GM19452 (cell line): ENCODE results near the gene PSPN.

Source experiments
- ATAC-seq: cut with Tn5 transposase; IDR thresholded peaks from one replicate; pipeline ENCODE4 v1.9.1; 2021; ENCODE audit not compliant: unreplicated experiment

The PSPN gene, protein sequence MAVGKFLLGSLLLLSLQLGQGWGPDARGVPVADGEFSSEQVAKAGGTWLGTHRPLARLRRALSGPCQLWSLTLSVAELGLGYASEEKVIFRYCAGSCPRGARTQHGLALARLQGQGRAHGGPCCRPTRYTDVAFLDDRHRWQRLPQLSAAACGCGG

DNA sequence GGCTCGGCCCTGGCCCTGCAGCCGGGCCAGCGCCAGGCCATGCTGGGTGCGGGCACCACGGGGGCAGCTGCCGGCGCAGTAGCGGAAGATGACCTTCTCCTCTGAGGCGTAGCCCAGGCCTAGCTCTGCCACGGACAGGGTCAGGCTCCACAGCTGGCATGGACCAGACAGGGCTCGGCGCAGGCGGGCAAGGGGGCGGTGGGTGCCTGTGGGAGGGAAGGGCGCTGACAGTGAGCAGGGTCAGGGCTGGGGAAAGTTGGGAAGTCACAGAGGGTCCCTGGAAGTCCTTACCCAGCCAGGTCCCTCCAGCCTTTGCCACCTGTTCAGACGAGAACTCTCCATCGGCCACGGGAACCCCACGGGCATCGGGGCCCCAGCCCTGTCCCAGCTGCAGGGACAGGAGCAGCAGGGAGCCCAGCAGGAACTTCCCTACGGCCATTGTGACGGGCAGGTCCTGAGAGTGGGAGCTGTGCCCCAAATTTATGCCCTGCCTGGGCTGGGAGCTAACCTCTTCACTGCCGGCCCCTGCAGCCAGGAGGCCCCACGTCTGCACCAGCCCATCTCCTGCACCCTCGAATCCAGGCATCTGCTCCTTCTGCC lies at the start of gene PSPN:
Gene PSPN (minus strand): TSS at position 523 of the 600 bp plus-strand sequence. CDS start 84 bp downstream, at position 439.
- no peak for ATAC-seq

DNA sequence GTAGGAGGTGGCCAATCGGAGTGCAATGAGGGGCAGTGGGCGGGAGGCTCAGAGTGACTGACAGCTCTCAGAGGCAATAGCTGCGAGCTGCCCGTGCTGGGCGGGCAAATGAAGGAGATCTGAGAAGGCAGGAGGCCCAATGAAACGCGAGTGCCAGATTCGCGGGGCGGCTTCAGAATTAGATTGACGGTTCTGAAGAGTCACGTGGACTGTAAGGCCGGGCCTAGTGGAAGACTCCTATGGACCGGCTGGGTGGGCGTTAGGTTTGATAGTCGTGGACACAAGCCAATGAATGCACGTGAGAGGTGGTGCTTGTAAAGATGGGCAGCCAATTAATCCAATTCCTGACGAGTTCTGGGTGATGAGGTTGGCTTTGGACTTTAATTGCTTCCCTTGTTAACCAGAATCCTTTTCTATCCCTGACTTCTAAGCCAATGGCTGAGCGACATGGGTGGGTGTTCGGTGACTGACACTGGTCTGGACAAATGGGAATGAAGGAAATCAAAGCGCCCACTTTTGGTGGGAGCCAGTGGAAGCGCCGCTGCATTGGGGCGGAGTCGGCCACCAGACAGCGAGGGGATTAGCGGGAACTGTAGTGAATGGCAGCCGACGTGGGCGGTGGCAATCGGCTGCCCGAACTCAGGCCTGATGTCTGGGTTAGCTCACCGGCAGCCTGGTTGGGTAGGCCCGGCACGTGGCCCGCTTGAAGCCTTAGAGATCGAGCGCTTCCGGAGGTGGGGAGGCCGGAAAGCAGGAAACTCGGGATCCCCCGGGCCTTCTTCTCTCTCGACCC lies 49.4 kb upstream of the PSPN start:
- peak; percentile 86 for ATAC-seq

DNA sequence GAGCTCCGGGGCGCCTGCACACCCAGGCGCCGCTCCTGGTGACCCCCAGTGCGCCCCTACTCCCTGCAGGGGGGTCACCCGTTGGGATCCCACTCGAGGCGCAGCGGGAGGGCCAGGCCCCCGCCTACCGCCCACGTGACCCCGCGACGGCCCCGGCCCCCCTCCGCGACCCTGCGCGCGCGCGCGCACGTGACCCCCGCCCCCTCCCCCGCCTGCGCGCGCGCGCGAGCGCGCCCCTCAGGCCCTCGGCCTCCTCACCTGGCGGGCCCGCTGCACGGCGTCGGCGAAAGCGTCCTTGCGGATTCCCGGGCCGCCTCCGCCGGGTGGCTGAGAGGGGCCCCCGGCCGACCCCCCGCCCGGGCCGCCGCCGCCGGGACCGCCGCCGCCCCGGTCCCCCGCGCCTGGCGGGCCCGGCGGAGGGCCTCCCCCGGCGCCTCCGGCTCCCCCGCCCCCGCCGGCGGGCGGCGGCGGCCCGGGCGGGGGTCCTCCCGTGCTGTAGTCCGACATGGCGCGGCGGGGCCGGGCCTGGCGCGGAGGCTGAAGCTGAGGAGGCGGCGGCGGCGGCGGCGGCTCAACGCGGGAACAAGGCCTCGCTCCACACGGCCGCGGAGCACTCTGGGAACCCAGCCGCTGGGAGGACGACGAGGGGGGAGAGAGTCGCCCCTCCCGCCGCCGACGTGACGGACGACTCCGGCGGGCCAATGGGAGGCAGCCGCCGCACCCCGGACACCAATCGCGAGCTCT lies 48.6 kb upstream of the PSPN start, which contains the start of gene KHSRP:
Gene KHSRP (minus strand): TSS at position 617 of the 744 bp plus-strand sequence. CDS start 110 bp downstream, at position 507.
- ATAC-seq, result no peak

DNA sequence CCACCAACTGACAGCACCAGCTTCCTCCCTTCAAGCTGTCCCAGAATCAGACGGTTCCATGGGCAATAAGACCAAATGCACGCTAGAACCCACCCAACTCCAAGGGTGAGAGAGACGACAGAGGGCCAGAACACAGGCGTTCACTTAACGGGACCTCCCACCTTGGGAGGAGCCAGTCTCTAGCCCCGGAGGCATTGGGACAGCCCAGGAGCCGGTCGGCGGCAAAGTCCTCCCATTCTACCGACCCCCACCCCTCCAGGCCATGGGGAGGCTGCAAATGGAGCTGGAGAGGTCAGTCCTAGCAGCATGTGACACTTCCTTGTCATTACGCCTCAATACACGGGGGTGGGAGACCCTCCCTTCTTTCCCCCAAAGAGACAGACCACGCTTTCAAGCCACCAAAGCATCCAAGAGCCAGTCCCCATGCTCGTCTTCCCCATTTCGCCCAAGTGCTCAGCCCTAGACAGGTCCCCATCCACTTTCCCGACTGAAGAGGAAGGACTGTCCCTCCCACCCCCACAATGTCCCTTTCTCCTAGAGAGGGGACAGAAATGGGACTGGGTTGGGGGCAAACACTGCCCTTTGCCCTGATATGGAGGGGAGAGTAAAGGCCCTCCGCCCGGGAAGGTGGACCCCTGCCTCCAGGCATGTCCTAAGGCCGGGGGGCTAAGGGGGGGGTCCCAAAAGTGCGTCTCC lies 47.9 kb upstream of the PSPN start:
- ATAC-seq, result no peak

DNA sequence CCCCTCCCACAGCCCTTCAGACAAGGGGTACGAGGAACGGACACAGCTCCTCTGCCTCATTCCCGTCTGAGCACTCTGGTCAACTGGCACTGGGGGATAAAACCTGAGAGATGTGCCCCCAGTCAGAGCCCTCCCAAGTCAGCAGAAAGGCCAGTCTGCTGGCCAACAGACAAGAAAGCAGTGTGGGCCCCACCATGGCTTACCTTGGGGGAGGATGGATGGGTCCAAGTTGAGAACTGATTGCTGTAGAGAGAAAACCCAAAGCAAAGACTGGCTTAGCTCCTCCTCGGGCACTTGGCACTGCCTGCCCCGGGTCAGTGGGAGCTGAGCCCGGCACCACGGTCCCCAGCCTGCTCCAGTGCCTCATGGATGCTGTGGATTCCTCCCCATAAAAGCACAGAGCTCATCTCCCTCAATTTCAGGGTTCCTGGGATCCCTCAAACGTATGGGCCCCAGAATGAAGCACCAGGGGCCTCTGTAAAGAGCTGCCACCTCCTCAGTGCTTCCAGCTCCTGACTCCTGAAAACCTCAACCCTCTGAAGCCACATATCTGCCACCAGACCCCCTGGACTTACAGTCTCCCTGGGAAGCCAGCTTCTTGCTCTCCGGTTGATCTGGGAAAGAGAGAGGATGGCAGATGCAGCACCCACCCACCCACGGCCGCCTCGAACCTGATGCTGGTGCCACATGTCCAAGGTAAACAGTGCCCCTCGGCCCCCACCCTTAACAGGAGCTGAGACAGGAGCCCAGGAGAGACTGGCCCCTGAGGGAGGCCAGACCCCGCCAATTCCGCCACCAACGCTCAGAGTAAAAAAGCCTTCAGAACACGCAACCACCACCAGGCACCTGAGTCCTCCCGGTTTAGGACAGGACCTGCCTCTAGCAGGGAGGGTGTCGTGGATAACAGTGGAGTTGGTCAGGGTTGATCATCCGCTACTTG lies 45.6 kb upstream of the PSPN start:
- no peak for ATAC-seq

DNA sequence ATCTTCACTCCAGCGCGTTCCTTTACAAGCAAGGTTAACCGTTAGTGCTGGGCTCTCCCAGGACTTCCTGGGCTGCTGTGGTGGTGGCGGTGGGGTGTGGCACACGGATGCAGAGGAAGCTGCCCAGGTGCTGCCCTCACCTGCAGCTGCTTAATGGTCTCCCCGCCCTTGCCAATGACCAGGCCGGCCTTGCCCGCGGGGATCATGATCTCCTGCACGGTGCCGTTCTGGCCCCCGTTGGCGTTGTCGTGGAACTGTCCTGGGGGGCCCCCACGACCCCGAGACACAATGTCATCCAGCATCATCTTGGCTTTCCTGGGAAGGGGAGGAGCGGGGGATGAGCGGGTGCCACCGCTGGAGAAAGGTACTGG lies 42.8 kb upstream of the PSPN start:
- no peak for ATAC-seq

DNA sequence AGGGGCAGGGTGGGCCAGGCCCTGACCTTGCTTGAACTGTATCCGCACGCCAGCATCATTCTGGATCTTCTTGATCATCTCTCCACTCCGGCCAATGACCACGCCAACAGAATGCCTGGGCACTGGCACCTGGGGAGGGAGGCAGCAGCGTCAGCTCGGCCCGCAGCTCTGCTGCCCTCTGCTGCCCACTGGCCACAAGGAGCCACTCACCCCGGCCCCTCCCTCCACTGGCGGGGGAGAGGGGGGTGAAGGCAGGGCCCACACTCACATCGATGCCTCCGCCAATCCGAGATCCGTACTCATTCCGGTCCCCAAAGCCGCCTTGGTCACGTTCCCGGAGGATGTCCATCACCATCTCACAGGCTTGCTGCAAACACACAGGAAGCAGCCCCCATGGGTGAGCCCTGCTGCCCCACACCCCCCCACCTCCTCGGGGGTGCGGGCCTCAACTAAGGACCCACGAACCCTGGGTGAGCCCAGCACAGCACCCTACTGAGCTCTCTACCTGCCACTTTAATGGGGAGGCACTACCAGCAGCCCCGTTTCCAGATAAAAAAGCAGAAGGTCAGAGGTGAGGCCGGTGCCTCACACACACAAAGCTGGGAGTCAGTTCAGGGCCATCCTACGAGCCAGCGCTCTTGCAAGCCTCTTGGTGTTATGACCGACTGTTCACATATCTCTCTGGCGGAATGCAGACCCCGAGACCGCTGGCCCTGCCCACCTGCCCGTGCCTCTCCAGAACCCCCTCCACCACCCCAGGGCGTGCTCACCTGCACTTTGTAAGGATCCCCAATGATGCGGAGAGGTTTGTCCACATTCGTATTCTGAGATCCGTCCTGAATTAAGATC lies 42.2 kb upstream of the PSPN start:
- no peak for ATAC-seq

DNA sequence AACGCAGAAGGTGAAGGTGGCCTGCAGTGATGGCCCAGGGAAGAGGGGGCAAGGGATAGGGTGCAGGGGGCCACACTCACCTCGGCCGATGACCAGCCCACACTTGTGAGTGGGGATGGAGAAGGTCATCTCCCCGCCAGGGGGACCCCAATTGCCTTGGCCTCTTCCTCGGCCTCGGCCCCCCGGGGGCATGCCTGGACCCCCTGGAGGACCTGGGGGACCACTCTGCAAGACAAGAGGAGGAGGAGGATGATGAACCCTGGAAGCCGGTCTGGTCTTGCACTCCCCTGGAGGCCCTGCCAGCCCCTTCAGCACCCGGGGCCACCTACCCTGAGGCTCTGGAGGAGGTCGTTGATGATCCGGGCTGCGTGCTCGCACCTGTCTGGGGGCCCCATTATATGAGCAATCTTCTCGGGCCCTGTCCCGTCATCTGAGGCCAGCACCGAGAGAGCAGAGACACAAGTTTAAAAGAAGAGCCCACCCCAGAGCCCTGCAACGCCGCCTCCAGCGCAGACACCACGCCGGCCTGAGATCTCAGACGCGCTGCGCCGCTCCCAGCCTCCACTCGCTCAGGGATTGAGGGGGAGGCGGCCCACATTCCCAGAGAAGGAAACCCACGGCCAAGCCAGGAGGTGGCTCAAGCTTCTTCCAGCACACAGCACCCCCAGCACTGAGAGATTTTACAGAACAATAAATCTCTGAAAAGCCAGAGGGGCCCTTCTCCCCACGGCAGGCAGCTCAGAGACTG lies 41.1 kb upstream of the PSPN start:
- no peak for ATAC-seq

DNA sequence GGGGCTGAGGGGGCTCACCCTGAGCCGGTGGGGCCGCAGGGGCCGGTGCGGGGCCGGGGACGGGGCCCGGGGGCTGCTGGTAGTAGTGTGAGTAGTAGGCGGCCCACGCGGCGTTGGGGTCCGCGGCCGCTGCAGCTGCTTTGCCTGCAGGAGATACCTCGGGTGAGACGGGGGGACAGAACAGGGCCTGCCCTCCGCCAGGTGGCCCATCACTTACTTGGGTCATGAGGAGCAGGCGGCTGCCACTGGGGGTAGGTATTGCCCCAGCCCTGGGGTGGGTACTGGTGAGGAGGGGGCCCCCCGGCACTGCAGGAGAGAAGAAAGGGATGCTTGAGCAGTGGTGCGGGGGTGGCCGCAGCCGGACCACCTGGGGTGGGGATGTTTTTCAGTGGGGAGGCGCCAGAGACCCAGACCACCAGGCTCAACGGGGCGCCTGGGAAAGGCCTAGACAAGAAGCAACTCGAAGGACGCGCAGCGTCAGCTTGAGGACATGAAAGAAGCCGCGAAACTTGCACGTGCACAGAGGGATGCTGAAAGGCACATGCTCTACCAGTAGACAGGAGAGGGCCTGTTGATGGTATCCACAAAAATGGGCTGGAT lies 40.0 kb upstream of the PSPN start:
- no peak for ATAC-seq

DNA sequence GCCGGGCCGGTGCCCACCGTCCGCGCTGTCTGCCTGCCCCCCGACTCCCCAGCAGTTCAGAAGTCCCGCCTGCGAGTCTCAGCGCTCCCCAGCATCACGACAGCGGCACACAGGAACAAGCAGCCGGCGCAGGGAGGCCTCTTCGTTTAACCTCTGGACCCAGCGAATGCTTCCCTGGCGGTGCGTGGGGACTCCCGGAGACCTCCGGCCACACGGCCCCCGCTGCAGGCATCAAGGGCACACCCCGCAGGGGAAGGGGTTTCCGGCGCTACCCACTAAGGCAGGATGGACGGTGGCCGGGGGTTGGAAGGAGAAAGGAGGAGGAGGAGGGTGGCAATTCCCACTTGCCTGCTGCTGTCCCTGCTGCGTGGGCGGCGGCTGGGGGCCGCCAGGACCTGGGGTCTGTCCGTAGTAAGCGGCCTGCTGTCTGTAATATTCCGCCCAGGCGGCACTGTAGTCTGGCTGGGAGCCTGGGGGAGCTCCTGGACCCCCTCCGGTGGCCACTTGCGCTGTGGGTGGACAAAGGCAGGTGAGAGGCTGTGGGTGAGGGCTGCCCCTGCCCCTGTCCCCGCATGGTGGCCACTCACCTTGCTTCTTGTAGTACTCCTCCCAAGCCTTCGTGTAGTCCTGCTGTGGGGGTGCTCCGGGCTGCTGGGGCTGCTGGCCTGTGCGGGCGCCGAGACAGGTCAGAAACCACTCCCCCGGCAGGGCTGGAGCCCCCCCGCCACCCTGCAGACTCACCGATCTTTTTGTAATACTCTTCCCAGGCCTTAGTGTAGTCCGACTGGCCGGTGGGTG lies 39.3 kb upstream of the PSPN start:
- ATAC-seq, result no peak

DNA sequence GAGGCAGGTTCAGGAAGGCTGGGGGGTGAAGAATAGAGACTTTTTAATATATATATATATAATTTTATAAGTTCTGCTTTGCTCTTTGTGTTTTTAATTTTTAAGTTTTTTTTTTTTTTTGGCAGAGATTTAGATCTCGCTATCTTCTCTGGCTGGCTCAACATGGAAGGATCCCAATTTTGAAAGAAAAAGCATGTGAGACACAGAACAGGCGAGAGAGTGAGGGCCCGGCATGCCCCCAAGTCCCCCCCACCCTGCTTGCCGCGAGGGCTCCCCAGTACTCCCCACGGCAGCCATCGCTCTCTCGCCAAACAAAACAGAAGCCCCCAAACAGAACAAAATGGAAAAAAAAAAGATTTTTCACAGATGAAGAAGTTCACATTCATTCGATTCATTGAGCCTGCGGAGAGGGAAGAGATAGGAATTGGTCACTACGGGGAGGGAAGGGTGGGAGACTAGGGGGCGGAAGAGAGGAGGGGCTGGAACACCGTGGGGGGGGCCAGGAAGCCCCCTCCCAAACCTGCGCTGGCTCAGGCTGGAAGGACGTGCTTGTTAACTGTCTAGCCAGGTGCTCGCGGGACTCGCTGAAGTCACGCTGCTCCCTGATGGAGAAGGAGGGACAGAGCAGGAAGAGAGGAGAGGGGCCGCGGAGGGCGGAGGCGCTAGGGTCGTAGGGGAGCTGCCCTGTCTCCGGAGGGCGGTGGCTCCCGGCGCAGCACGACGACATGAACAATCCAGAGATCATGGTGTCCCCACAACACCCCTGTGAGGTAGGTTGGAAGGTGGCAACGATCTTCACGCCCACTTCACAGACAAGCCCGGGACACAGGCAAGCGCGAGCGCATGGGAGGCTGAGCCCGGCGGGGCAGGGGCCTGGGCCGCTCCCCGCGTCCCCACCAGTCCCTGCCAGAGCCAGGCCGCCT lies 38.2 kb upstream of the PSPN start:
- no peak for ATAC-seq

DNA sequence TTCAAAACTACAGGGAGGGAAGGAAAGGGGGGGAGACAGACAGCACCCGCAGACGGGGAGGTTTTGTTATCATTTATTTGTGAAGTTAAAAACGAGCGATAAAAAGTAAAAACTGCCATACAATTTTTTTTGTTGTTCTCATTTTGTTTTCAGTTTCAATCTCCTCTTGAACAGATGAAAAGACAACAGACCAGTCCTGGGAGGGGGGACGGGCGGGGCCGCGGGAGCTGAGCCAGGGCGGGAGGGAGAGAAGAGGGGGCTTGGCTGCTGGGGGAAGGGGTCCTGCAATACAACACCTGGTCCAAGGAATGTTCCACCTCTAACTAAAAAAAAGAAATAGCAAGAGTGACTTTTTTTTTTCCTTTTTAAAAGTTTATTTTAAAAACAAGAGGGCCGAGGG lies 37.6 kb upstream of the PSPN start:
- no peak for ATAC-seq

DNA sequence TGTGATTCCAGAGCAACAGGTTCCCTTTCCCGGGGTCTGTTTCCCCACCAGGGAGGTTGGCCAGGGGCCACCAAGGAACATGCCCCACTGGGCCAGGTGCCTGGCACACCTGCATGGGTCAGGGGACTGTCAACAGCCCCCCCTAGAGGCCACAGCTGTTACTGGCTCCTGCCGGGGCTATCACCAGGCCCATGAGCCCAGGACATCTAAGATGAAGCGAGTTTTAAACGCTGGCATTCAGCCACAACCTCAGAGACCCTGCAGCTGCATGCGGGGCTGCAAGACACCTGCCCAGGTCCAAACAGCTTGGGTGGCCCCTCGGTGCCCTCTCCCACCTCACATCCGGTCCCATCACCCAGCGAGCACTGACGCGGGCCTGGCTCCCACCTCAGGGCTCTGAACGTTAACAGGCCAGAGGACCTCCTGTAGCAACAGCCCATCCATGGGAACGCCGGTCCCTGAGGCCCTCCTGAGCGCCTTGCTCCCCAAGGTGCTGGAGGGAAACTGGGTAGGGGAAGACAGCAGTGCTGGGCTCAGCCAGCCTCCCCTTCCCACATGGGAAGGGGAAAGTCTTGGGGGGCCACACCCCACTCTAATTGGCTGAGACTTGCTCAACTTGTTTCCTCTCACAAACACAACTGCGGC lies 36.8 kb upstream of the PSPN start:
- no peak for ATAC-seq

DNA sequence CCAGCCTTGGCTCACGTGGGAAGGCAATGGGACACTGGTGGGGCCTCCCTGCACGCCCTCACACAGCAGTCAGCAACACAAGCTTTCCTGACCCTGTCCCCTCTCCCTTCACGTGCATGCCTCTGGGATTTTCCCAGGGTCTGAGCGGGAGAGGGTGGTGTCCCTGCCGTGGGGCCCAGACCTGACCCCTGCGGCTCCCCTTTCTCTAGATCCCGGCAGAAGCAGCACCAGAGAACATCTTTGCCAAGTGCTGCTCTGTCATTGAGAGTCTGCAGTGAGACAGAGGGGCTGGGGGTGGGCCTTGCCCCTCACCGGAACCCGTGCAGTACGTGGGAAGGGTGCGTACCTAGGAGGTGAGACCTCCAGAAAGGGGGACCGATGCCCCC lies 36.3 kb upstream of the PSPN start:
- ATAC-seq, result no peak

DNA sequence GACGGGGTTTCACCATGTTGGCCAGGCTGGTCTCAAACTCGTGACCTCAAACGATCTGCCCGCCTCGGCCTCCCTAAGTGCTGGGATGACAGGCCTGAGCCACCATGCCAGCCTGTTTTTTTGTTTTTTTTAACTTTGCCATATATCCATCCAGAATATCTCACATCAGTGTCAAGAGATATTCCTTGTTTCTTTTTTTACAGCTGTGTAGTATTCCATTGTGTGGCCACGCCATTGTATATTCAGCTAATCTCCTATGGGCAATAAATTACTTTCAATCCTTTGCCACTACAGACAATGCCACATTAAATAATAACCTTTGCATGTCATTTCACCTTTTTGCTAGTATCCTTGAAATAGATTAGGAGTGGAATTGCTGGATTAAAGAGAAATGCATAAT lies 33.6 kb upstream of the PSPN start:
- ATAC-seq, result no peak

DNA sequence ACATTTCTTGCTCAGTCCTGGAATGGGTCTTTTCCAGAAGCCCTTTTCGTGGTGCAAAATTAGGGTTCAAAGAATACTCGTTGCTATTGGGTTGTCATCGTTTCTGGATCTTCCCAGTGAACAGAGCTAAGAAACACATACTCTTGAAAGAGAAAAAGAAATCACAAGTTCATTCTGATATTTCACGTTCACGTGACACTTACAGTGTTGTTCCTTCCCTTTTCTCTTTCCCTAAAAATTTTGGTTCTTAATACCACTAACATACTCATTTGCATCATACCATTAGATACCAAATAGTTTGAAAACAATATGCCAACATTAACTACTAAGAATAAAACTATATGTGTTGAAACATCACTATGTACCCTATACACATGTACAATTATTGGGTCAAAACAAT lies 30.7 kb upstream of the PSPN start:
- no peak for ATAC-seq
